WERI-Rb-1 (cell line): ENCODE data around the gene PTPN3.

ENCODE experiments used
- DNase-seq: peaks from one replicate; pipeline ENCODE4 v3.0.0-alpha.2; 2020
- H3K27ac ChIP-seq: fragments of 250-450 bp; sonication (Bioruptor Pico); 2 replicates; pipeline ENCODE4 v1.5.1; 2020; ENCODE audit warnings: mild to moderate bottlenecking, moderate library complexity
- H3K27me3 ChIP-seq: fragments of 250-450 bp; sonication (Bioruptor Pico); 2 replicates; pipeline ENCODE4 v1.5.1; 2021; ENCODE audit warnings: mild to moderate bottlenecking, low read depth, moderate library complexity; ENCODE audit not compliant: insufficient read depth, severe bottlenecking
- H3K36me3 ChIP-seq: fragments of 250-450 bp; sonication (Bioruptor Pico); 2 replicates; pipeline ENCODE4 v1.5.1; 2020; ENCODE audit warnings: mild to moderate bottlenecking, moderate library complexity
- H3K4me3 ChIP-seq: 2 replicates; pipeline ENCODE4 v1.5.1; 2011; ENCODE audit warnings: low read depth, mild to moderate bottlenecking, control low read depth, low read length
- H3K9me3 ChIP-seq: fragments of 250-450 bp; sonication (Bioruptor Pico); 2 replicates; pipeline ENCODE4 v1.5.1; 2021; ENCODE audit warnings: mild to moderate bottlenecking, moderate library complexity; ENCODE audit not compliant: severe bottlenecking
- CTCF ChIP-seq: IDR thresholded peaks from 2 replicates; pipeline ENCODE4 v1.5.1; 2011; ENCODE audit warnings: low read depth, mild to moderate bottlenecking, control low read depth, inconsistent platforms, low read length

The PTPN3 gene

DNA sequence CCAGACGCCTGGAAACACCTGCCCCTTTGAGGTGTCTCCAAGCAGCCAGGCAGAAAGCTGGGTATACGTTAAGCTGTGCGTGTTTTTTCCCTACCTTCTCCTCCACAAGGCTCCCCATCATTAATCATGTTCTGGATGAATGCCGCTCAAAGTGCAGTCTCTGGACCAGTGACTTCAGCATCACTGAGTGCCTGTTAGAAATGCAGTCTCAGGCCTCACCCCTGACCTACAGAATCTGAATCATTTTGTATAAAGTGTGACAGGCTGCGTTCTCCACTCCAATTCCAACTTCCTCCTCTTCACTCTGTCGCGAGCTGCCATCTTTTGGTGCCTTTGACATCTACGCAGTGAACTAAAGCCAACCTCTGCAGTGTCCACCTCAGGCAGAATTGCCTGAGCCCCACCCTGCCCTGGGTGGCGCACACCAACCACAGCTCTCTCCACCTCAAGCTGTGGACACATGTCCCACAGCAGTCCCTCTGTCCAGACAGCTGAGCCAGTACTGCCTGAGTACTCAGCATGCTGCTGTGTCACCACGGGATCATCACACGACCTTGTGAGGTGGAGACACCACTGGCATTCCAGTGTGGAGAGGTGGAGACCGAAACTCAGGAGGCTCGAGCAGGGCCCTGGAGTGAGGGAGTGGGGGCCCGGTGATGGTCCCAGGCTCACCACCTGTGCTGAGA is 14.2 kb downstream of the PTPN3 start:
- Histone ChIP-seq H3K36me3 (no peaks in the 10 kb centered on the region), H3K27ac (no peak overlapping the region), H3K4me3 (no peak overlapping the region), H3K9me3 (no peaks in the 10 kb centered on the region), H3K27me3 (no peaks in the 10 kb centered on the region)
- TF ChIP-seq CTCF: no peak
- no peak for DNase-seq

DNA sequence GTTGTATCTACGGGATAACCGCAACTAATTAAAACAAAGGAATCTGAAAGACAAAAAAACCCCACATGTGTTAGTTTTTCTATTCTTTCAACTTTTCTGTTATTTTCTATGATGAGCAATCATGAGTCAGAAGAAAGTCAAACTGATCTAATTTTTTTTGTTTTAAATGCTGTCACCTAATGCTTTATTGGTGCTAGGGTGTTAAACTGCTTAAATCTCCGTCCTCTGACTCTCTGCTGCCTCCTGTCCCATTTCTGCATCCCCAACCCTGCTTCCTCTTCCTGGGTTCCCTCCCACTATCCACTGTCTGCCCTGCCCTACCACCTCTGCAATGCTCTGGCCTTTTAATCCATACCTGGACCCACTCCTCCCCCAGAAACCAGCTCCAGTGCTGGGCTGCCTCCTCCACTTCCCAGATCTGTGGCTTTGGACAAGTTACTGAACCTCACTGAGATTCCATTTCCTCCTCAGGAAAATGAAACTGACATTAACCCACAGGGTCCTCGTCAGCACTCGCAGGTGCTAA is 15.7 kb downstream of the PTPN3 start:
- Histone ChIP-seq H3K27ac (no peak overlapping the region), H3K36me3 (no peaks in the 10 kb centered on the region), H3K9me3 (no peaks in the 10 kb centered on the region), H3K4me3 (no peak overlapping the region), H3K27me3 (no peaks in the 10 kb centered on the region)
- TF ChIP-seq CTCF: no peak
- no peak for DNase-seq

DNA sequence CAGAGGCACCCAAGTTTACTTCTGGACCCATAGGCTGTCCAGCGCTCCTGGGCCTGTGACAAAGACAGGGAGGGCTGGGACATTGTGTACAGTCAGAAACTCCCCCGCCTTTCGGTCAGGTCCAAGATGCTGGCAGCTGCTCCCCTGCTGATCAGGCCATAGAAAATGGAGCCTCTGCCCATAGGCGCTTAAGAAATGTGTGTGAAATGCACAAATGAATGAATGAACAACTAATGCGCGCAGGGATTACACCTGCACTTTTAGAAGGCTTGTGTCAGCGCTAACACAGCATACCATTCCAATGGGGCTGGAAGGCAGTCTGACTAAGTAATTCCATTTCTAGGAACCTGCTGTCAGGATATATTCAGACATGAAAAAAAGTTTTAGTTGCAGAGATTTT is 16.3 kb downstream of the PTPN3 start:
- no peak for DNase-seq
- Histone ChIP-seq H3K9me3 (no peaks in the 10 kb centered on the region), H3K27ac (no peak overlapping the region), H3K27me3 (no peaks in the 10 kb centered on the region), H3K4me3 (no peak overlapping the region), H3K36me3 (no peaks in the 10 kb centered on the region)
- TF ChIP-seq CTCF: no peak

GRCh38 chr9:109479822-109480221 is 18.3 kb downstream of the PTPN3 start:
- Histone ChIP-seq H3K4me3 (no peak overlapping the region), H3K27me3 (no peaks in the 10 kb centered on the region), H3K36me3 (no peaks in the 10 kb centered on the region), H3K27ac (no peak overlapping the region), H3K9me3 (no peaks in the 10 kb centered on the region)
- DNase-seq: no peak
- no peak for TF ChIP-seq CTCF

GRCh38 chr9:109478665-109479380 is 19.3 kb downstream of the PTPN3 start:
- no peaks in the 10 kb centered on the region for H3K9me3 ChIP-seq
- no peak overlapping the region for H3K27ac ChIP-seq
- no peaks in the 10 kb centered on the region for H3K27me3 ChIP-seq
- DNase-seq: no peak
- no peak for TF ChIP-seq CTCF
- H3K36me3 ChIP-seq: no peaks in the 10 kb centered on the region
- H3K4me3 ChIP-seq: no peak overlapping the region
